Measurements from ENCODE around the gene PPP1R14B. TPM values are rescaled to one million over a fixed set of nuclear protein-coding genes. Genes with fewer than 3 reads are reported as not detected.

Gene PPP1R14B
- total and polyA plus RNA-seq, 2 of the 13 experiments (the other 11 are each of a cell fraction or from before 2014, with no cell fraction given) = 110 to 148 TPM

DNA sequence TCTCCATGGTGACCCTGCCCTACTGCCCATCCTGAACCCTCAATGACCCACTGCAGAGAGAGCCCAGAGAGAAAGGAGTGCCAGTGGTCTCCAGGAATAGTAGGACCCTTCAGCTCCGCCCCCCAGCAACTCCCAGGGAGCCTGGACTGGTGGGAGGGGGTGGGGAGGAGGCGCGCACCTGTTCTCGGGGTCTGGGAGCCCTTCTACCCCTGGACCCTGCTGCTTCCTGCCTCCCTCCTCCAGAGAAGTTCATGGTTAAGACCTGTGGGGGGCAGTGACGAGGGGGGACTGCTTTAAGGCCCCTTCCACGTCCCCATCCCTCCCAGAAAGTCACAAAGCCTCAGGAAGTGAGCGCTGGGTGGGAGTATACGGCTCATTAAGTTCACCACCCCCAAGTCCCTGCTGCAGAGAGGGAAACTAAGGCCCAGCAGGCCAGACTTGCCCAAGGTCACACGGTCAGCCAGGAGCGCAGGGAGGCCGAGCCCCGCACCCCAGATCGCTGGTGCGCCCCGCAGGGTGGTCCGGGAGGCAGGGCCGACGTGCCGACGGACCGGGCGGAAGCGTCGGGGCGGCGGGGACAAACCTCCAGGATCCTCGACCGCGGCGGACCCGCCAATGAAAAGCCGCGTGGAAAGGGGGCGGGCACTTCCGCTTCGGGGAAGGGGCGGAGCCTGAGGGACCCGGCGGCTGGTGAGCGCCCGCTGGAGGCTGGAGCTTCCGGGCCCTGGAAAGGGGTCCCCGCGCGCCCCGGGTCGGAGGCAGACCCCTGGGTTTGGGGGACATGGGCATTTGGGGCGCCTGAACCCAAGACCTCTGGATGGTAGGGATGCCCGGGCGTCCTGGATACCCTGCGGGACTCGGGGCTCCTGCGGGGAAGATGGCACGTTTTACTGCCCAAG is 20.9 kb downstream of the PPP1R14B start, which contains the start of the genes NUDT22 and TRPT1 (continued):
- peak; percentile 71; the same call in 1 of the 2 replicates for TF ChIP-seq MYC (CRISPR knock-in tag; IDR thresholded peaks at IDR 0.05; ENCODE audit: borderline replicate concordance)
- TF ChIP-seq NCOR1 (IDR thresholded peaks at IDR 0.05; ENCODE audit: borderline replicate concordance, low read length) = no peak
- TF ChIP-seq, protein P1, sequence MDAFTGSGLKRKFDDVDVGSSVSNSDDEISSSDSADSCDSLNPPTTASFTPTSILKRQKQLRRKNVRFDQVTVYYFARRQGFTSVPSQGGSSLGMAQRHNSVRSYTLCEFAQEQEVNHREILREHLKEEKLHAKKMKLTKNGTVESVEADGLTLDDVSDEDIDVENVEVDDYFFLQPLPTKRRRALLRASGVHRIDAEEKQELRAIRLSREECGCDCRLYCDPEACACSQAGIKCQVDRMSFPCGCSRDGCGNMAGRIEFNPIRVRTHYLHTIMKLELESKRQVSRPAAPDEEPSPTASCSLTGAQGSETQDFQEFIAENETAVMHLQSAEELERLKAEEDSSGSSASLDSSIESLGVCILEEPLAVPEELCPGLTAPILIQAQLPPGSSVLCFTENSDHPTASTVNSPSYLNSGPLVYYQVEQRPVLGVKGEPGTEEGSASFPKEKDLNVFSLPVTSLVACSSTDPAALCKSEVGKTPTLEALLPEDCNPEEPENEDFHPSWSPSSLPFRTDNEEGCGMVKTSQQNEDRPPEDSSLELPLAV (CRISPR knock-in tag; conservative IDR thresholded peaks at IDR 0.05; ENCODE audit: low read depth) = no peak
- no peak for TF ChIP-seq NR3C1 (CRISPR knock-in tag; IDR thresholded peaks at IDR 0.05)
- TF ChIP-seq XRCC5 (optimal IDR thresholded peaks at IDR 0.05; ENCODE audit: low read length) = peak; percentile 10
- TF ChIP-seq JUNB (CRISPR knock-in tag; IDR thresholded peaks at IDR 0.05; ENCODE audit: borderline replicate concordance) = no peak
- TF ChIP-seq ARHGAP35 (CRISPR knock-in tag; IDR thresholded peaks at IDR 0.05; ENCODE audit: borderline replicate concordance) = no peak
- TF ChIP-seq EZH2 (conservative IDR thresholded peaks at IDR 0.05; ENCODE audit: low read depth, low read length) = no peak
- TF ChIP-seq RBAK (CRISPR knock-in tag; IDR thresholded peaks at IDR 0.05) = no peak
- peak; percentile 59; the same call in 1 of the 2 replicates for TF ChIP-seq TMF1 (CRISPR knock-in tag; IDR thresholded peaks at IDR 0.05; ENCODE audit: low read depth)
- TF ChIP-seq CCDC6 (CRISPR knock-in tag; IDR thresholded peaks at IDR 0.05) = no peak; the same call in 1 of the 2 replicates
- TF ChIP-seq, protein P2, sequence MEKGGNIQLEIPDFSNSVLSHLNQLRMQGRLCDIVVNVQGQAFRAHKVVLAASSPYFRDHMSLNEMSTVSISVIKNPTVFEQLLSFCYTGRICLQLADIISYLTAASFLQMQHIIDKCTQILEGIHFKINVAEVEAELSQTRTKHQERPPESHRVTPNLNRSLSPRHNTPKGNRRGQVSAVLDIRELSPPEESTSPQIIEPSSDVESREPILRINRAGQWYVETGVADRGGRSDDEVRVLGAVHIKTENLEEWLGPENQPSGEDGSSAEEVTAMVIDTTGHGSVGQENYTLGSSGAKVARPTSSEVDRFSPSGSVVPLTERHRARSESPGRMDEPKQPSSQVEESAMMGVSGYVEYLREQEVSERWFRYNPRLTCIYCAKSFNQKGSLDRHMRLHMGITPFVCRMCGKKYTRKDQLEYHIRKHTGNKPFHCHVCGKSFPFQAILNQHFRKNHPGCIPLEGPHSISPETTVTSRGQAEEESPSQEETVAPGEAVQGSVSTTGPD (CRISPR knock-in tag; IDR thresholded peaks at IDR 0.05) = no peak
- TF ChIP-seq TBX2 (CRISPR knock-in tag; IDR thresholded peaks at IDR 0.05; ENCODE audit: borderline replicate concordance) = peak; percentile 58
- TF ChIP-seq ZNF550 (CRISPR knock-in tag; IDR thresholded peaks at IDR 0.05; ENCODE audit: borderline replicate concordance) = peak; percentile 89; the same call in 1 of the 2 replicates
- TF ChIP-seq BHLHE40 (IDR thresholded peaks at IDR 0.05; ENCODE audit: low read length) = no peak
- TF ChIP-seq, protein P3, sequence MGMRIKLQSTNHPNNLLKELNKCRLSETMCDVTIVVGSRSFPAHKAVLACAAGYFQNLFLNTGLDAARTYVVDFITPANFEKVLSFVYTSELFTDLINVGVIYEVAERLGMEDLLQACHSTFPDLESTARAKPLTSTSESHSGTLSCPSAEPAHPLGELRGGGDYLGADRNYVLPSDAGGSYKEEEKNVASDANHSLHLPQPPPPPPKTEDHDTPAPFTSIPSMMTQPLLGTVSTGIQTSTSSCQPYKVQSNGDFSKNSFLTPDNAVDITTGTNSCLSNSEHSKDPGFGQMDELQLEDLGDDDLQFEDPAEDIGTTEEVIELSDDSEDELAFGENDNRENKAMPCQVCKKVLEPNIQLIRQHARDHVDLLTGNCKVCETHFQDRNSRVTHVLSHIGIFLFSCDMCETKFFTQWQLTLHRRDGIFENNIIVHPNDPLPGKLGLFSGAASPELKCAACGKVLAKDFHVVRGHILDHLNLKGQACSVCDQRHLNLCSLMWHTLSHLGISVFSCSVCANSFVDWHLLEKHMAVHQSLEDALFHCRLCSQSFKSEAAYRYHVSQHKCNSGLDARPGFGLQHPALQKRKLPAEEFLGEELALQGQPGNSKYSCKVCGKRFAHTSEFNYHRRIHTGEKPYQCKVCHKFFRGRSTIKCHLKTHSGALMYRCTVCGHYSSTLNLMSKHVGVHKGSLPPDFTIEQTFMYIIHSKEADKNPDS (CRISPR knock-in tag; IDR thresholded peaks at IDR 0.05) = no peak
- TF ChIP-seq MIER3 (CRISPR knock-in tag; IDR thresholded peaks at IDR 0.05; ENCODE audit: borderline replicate concordance) = no peak
- TF ChIP-seq, protein P4, sequence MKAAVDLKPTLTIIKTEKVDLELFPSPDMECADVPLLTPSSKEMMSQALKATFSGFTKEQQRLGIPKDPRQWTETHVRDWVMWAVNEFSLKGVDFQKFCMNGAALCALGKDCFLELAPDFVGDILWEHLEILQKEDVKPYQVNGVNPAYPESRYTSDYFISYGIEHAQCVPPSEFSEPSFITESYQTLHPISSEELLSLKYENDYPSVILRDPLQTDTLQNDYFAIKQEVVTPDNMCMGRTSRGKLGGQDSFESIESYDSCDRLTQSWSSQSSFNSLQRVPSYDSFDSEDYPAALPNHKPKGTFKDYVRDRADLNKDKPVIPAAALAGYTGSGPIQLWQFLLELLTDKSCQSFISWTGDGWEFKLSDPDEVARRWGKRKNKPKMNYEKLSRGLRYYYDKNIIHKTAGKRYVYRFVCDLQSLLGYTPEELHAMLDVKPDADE (CRISPR knock-in tag; IDR thresholded peaks at IDR 0.05) = no peak
- TF ChIP-seq NBN (conservative IDR thresholded peaks at IDR 0.05) = no peak
- TF ChIP-seq RBFOX2 (IDR thresholded peaks at IDR 0.05; ENCODE audit: low read depth, low read length) = peak; percentile 89
- TF ChIP-seq MAFK (conservative IDR thresholded peaks at IDR 0.05 in 1 of 2, IDR thresholded peaks at IDR 0.05 in 1 of 2; ENCODE audit: low read length in 2 of 2) = no peak

All from HepG2 (cell line).